GM10248 (cell line): Measurements from ENCODE around the gene LYPD6B.

Experiments
- CTCF ChIA-PET: fragments of 300-600 bp; sonication (Branson Sonifier 250); formaldehyde crosslinking; extraction: SDS; loops from one replicate; lab custom pipeline; 2021; ENCODE audit warnings: antibody characterized with exemption; lab: Yijun Ruan, JAX
- POLR2A ChIA-PET: fragments of 350-650 bp; sonication (Branson Sonifier 250); formaldehyde crosslinking; extraction: SDS; loops from one replicate; lab custom pipeline; 2020; ENCODE audit warnings: antibody characterized with exemption; lab: Yijun Ruan, JAX
- DNase-seq: peaks from one replicate; pipeline ENCODE4 v3.0.0; 2012; ENCODE audit errors: extremely low spot score
- TF ChIP-seq, protein P1 (sequence below): IDR thresholded peaks from 2 replicates; pipeline ENCODE4 v1.5.1; 2012; ENCODE audit warnings: mild to moderate bottlenecking, low read depth; ENCODE audit errors: extremely low read depth, missing control alignments, control extremely low read depth

LYPD6B gene

DNA sequence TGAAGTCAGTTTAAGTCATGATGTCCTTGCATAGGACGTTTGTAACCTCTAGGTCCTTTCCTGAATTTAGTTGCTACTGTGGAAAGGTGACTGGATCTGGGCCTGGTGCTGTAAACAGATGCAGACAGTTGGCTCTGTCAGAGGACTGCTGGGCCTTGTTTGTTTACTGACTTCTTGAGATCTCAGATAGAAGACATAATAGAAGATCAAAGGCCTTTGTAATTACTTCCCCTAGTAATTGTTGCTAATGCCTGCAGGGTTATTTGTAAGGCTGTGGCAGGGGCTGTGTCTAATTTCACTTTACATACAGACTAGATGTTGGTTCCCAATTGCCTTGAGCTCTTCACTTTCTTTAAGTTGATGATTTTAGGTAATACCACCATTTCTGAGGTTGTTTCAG is 42.5 kb downstream of the LYPD6B start:
- no peak for DNase-seq
- TF ChIP-seq, protein P1, sequence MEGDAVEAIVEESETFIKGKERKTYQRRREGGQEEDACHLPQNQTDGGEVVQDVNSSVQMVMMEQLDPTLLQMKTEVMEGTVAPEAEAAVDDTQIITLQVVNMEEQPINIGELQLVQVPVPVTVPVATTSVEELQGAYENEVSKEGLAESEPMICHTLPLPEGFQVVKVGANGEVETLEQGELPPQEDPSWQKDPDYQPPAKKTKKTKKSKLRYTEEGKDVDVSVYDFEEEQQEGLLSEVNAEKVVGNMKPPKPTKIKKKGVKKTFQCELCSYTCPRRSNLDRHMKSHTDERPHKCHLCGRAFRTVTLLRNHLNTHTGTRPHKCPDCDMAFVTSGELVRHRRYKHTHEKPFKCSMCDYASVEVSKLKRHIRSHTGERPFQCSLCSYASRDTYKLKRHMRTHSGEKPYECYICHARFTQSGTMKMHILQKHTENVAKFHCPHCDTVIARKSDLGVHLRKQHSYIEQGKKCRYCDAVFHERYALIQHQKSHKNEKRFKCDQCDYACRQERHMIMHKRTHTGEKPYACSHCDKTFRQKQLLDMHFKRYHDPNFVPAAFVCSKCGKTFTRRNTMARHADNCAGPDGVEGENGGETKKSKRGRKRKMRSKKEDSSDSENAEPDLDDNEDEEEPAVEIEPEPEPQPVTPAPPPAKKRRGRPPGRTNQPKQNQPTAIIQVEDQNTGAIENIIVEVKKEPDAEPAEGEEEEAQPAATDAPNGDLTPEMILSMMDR: no peak
- CTCF ChIA-PET: interaction anchor here (1.1 kb wide), 1 partner anchor 10 kb away, joined by 4 read pairs; no protein-coding TSS in a partner anchor
- POLR2A ChIA-PET: no interaction called here

DNA sequence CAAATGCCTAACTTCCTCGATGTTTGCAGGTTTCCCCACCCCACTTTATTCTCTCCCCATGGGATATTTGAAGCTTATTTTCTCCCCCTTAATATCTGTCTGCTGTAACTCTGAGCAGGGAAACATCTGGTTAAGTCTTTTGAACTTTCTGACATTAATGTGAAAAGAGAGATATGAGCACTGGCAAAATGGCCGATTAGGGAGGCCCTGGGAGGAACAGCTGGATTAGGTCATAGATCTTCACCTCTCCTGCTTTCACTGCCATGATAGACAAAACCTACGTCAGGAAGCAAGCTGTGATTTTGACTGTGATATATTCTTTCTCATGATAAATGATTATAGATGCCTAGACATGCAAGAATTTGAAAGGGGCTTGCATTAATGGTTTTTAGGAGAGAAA is 43.6 kb downstream of the LYPD6B start:
- POLR2A ChIA-PET: no interaction called here
- no peak for DNase-seq
- TF ChIP-seq, protein P1: no peak
- CTCF ChIA-PET: interaction anchor here (1.1 kb wide), 1 partner anchor 11 kb away, joined by 4 read pairs; no protein-coding TSS in a partner anchor

DNA sequence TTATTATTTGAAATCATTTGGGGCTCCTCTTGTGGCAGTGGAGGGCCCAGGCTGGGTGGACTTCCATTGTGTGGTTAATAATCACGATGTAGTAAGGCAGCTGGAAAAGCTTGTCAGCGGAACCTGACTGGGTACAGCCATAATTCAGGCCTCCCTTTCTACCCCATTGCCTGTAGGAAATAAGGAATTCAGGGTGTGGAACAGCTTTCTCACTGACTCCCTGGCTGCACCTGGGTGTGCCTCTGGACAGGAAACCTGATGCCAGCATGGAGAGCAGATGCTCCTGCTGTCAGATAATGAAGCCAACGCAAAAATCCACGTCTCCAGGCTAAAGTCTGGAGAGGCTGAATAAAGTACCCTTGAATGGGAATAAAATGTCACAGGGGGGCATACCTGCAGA is 44.2 kb downstream of the LYPD6B start:
- TF ChIP-seq, protein P1: no peak
- DNase-seq: no peak
- POLR2A ChIA-PET: no interaction called here
- CTCF ChIA-PET: no interaction called here

DNA sequence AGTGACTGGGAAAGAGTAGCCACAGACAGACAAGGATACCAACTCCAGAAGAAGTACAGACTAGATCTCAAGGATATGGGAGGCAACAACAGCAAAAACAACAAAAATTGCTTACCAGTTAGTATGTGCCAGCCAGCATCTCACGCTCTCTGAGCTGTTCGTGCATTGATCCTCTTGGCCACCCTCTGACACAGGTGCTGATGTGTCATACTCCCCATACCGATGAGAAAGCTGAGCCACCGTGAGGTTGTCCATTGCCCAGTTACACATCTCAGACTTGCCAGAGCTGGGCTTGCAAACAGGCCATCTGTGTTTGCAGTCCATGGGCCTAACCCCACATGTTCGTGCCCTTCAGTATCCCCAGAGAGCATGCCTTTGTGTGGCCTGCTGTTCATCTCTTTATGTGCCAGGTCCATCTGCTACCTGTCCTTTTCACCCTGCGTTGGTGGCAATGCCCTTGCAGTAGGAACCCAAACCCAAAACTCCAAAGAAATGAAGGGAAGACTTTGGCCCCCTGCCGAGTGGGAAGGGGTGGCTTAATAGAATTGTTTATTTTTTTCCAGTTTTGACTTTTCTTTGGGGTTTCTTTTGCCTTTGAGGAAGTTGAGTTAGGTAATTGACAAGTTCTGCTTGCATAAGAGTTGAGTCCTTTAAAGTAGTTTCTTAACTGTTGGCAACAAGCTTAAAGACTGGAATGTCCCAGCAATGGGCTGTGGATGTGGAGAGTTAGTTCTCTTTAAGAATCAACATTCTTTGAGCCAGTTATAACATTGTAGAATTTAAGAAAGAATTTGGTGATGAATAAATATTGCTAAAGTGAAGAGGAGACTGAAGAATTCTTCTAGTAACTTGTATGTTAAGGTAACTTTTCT is 46.7 kb downstream of the LYPD6B start:
- DNase-seq: no peak
- ChIA-PET CTCF (no interaction called here), POLR2A (no interaction called here)

DNA sequence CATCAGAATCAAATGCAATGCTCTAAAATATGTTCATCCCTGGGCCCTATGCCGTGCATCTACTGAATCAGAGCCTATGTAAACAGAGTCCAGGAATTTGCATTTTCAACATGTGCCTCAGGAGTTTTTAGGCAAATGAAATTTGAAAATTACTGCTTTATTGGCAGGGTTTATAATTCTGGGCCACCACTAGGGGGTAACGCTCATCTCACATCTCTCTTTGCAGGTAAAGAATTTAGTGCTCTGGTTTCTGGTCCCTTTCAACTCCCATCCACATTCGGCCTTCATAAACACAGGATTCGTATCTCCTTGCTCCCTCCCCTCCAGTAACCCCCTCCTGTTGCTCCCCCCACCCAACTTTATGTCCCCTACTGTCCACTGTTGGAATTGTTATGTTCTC is 49.3 kb downstream of the LYPD6B start:
- CTCF ChIA-PET: interaction anchor here (1.0 kb wide), 1 partner anchor 13 kb away, joined by 4 read pairs; no protein-coding TSS in a partner anchor
- DNase-seq: no peak
- TF ChIP-seq, protein P1: peak; percentile 16
- POLR2A ChIA-PET: interaction anchor here (0.6 to 0.7 kb wide), 2 partner anchors 70 to 183 kb away, joined by 4 to 5 read pairs; no protein-coding TSS in a partner anchor

More for the DNA sequence above, 46.7 kb downstream of the LYPD6B start:
- TF ChIP-seq, protein P1: no peak

DNA sequence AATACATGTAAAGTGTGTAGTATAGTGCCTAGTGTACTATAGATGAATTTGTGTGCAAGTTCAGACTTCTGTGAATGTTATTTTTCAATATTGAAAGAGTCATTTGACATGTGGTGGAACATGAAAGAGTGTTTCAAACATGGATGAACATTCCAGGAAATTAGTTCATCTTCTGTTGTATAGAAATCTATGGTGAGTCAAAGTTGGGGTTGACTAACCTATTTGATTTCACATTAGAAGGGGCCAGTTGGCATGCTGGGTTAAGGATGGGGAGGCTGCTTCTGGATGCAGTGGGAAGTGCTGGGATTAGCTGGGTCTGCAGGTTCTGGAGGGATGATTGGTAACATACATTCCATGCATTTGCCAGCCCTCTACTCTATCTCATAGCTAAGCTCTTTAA is 50.6 kb downstream of the LYPD6B start:
- ChIA-PET POLR2A (no interaction called here), CTCF (no interaction called here)
- no peak for DNase-seq
- TF ChIP-seq, protein P1: no peak
